Renal pelvis (tissue), 4 donors: ENCODE results near the gene IDUA. TPM values are rescaled to one million over a fixed set of nuclear protein-coding genes. Genes with fewer than 3 reads are reported as not detected.

ENCODE experiments used
- DNase-seq: peaks from one replicate; pipeline ENCODE4 v3.0.0-alpha.2; 2013
- polyA plus RNA-seq, 3 donors: library from polyadenylated mRNA; unstranded; fragments of 120-200 nt; gene quantifications; one replicate each; pipeline ENCODE4 v1.2.1, GENCODE V29; 2013; ENCODE audit not compliant: insufficient read length in 3 of 3

Gene IDUA
- polyA plus RNA-seq, 3 donors = 17.2 to 19.8 (median 19.0) TPM

DNA sequence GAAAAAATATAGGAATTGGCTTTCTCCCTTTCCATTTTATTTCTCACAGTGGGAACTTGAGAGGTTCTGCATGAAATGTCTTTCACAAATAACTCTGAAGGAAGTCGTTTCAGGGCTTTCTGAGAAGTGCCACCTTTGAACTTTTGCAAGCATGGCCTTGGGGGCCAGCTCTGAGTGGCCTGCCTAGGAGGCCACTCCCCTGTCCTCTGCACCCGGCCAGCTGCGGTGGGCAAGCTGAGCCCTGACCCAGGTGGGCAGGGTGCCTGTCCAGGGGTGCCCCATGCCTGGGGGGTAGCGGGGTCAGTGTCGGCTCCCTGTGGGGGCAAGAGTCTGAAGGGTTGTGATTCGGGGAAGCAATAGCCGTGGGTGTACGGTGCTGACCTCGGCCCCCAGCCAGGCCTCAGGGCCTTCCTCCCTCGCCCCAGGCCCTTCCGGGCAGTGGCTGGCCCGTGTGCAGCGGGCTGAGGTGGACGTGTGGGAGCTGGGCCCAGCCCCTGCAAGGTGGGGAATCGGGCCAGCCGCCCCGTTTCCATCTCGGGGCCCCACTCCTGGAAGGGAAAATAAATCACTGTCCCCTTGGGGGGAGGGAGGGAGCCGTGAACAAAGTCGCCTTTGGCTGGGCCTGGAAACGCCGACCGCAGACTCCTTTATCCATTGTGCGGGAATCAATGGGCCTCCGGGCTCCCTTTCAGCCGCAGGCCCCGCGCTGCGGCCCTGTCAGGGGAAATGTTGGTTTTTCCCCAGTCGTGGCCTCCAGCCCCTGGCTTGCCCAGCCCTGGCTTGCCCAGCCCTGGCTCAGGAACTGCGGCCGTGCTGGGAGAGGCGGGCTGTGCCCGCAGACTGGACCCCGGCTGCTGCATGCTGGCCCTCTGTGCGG is 27.7 kb downstream of the IDUA start:
- DNase-seq = no peak

DNA sequence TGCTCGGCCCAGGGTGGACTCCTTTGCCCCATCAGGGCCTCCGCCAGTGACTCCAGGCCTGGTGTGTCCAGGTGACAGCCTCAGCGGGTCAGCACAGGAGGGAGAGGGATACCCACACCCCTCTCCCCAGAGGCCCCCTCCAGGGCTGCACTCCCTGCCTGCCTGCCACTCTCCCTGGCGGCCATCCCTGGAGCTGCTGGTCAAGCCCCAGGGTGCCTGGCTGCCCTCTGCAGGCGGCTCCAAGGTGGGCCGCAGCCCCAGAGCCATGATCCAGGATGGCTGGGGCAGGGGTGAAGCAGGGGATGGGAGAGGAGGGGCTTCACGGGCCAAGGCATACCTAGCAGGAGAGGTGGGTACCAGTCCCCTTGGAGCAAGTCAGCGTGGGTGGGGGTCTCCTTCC is 28.3 kb downstream of the IDUA start:
- no peak for DNase-seq

DNA sequence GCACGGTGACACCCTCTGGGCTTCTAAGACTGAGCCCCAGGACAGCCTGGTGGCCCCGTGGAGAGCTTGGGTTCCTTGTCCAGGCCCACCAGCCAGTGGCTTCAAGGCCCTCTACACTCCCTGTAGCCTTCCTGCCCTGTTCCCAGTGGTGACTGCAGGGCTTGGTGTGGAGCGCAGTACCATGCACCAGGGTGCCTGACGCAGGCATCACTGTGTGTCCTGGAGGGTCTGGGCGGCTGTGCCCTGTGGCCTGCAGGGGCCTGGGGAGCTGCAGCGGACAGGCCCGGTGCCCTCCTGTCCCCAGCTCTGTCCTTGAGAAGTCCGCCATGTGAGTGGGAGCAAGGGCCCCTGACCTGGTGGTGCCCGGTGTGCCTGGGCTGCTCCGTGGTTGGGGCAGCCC is 28.9 kb downstream of the IDUA start:
- no peak for DNase-seq

DNA sequence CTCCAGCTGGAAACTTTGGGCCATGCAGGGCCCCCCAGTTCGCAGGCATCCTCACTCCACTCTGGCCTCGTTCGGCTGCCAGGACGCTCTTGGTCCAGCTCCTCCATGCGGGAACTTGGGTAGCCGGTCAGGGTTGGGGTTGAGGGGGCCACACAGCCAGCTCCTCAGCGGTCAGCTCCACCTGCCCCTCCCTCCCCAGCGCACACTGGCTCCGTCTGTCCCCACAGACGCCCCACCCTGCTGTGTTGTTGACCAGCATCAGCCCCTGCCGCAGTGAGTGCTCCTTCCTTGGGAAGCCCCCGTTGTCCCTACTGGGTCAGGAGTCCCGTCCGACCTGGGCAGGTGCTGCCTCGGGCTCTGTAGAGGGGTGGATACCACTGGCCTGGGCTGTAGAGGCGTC is 30.4 kb downstream of the IDUA start:
- DNase-seq = no peak

DNA sequence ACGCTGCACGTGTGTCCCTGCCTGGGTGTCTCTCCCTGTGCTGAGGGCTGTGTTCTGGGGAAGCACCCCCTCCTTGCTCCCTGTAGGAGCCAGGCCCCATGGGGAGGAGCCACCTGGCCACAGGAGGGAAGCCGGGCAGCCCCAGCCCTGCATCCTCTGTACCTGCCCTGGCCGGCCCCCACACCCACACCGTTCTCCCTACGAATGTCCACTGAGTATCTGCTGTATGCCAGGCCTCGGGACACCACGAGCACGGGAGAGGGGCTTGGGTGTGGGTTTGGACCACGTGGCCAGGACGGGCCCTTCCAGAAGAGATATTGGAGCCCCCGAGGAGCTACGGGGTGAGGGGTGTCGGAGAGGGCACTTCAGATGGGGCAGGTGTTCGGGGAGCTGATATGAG is 30.9 kb downstream of the IDUA start:
- DNase-seq = no peak

DNA sequence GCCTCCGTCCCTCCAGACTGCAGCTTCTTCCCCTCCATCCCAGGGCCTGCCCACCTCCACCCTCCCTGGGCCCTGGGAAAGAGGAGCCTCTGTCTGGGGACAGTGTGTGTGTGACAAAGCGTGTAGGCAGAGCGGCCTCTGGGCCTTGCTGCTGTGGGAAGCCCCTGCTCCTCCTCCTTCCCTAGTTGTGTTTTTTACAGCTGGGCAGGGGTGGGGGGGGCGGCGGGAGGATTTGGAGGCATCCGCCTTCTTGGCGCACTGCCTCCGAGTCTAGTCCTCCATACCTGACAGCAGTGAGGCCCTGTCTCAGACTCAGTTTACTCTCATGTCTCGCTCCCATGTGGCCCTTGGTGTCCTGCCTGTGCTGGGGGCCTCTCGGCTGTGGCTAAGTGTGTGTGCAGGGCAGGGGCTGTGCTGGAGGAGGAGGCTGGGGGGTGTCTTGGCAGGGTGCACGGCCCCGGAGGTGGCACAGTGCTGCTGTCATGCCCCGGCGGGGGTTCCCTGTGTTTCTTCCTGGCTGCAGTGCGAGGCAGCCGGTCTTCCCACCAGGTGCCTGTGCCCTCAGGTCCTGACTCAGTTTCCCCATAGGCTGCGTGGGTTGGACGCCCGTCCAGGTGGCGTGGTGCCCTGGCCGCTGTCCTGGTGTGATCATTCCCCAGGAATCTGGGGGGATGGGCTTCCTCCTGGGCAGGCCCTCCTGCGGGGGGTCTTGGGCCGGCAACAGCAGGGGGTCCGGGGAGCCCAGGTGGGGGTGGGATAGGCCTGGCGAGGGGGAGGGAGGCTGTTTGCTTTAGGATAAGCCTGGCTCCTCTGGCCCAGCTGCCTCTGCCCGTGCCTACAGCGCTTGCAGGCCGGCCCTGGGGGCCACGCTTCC is 31.5 kb downstream of the IDUA start:
- DNase-seq = no peak

DNA sequence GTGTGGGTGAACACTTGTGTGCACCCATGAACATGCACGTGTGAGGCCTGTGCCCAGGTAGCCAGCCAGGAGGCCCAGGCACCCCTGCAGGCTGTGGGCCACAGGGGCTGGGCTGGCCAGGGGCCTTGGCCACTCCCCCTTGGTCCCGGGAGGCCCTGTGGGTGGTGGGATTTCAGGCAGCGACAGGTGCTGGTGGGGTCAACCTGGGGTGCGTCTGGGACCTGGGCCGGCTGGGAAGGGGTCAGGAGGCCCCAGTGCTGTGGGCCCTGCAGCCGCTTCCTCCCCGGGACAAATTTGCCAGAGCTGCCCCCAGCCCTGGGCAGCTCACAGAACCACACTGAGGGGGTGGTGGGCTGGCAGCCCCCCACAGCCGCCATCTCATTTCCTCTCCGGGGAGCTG is 32.5 kb downstream of the IDUA start:
- no peak for DNase-seq

DNA sequence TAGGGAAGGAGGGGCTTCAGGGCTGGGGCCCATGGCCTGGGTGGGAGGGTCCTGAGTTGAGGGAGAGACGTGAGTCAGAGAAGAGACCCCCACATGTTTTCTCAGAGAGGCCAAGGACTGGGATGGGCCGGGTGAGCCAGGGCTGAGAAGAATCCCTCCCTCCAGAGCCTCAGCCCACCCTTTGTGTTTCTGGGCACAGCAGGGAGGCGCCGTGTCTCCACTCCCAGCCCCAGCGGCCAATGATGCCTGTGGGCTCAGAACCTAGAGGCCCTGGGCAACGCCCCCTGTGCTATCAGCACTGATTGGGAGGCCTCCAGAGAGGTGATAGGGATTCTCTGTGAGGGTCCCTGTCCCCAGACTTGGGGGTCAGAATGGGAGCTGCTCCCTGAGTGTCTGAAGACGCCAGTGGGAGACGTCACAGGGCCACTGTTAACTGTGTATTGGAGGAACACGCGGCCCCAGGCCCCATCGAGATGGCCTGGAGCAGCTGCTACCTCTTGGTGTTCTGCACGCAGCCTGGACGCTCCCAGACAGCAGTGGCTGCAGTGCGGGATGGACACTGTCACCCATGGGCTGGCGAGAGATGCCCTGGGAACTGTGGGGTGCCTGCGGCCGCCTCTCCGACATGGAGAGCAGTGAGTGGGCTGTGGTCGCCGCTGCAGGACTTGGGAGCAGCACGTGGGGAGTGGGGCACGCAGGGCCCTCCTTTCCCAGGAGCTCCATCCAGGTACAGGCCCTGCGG is 33.1 kb downstream of the IDUA start:
- DNase-seq = no peak

DNA sequence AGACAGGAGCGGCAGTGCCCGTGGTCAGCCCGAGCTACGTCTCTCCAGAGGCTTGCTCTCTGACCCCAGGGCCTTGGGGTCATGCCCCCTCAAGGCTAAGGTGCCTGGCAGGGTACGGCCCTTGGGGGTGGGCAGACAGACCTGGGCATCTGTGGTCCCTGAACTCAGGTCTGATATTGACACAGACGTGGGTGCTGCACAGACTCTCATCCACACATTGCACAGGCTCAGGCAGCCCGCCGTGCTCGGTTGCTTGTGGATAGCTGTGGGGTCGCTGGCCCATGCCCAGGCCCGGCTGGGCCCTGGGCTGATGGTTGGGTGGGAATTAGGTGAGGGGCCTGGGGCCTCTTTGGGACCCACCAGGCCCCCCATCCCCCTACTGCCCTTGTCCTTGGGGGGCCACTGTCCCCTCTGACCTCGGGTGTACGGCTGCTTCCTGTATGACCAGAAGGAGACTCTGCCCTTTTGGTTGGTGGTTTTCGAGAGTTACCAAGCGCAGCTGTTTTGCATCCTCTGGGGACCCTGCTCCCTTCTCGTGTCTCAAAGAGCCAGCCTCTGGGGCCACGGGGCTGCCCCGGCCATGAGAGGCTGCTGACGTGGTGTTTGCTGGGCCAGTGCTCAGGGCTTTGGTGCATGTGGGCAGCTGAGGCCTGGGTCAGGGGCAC is 34.7 kb downstream of the IDUA start:
- no peak for DNase-seq

DNA sequence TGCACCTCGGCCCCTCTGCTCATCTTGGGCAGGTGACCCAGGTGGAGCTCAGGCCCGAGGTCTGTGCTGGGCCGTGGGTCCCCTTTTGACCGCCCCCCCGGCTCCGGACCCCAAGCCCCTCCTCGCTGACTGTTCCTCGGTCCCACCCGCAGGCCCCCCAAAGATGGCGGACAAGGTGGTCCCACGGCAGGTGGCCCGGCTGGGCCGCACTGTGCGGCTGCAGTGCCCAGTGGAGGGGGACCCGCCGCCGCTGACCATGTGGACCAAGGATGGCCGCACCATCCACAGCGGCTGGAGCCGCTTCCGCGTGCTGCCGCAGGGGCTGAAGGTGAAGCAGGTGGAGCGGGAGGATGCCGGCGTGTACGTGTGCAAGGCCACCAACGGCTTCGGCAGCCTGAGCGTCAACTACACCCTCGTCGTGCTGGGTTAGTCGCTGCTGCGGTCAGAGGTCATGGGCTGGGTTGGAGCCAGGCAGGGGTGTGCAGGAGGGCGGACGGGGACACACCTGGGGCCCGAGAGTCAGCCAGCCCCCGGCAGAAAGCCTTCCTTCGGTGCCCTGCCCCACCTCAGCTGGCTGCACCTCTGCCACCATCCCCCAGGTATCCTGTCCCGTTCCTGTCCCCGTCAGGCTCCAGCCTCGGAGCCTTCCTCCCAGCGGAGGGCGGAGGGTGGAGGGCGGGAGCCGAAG is 35.4 kb downstream of the IDUA start:
- no peak for DNase-seq

DNA sequence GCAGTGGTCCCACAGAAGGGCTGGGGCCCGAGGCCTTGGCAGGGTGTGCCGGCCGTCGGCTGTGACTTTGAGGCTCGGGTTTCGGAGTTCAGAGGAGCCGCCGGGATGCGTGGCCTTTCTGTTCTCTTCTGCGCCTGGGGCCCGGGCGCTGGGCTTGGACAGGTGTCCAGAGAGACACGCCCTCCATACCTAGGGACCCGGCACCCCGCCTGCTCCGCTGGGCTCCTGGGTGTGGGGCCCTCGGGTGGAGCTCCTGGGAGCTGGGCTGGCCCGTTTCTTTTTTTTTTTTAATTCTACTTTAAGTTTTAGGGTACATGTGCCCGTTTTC is 35.9 kb downstream of the IDUA start:
- no peak for DNase-seq

DNA sequence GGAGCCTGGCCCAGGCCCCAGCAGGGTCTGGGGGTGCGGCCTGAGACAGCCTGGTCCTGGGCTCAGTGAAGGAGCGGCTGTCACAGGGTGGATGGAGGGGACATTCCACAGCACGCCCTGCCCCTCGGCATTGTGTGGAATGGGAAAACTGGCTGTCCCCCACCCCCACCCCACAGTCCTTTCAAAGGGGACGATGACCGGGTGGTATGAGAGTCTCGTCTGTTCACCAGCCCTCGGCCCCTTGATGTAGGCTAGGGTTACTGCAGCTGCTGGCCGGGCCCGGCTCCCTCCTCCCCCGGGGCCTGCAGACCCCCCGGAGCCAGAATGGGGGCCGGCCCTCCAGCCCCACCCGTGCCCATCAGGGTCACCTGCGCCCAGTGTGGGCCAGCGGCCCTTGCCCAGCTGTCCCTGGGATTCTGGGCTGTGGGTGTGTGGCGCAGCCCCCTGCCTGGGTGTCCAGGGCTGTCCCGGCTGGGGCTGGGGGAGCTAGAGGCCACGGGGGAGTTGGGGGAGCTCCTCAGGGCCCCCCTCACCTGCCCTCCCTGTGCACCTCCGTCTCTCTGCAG is 36.3 kb downstream of the IDUA start:
- no peak for DNase-seq

DNA sequence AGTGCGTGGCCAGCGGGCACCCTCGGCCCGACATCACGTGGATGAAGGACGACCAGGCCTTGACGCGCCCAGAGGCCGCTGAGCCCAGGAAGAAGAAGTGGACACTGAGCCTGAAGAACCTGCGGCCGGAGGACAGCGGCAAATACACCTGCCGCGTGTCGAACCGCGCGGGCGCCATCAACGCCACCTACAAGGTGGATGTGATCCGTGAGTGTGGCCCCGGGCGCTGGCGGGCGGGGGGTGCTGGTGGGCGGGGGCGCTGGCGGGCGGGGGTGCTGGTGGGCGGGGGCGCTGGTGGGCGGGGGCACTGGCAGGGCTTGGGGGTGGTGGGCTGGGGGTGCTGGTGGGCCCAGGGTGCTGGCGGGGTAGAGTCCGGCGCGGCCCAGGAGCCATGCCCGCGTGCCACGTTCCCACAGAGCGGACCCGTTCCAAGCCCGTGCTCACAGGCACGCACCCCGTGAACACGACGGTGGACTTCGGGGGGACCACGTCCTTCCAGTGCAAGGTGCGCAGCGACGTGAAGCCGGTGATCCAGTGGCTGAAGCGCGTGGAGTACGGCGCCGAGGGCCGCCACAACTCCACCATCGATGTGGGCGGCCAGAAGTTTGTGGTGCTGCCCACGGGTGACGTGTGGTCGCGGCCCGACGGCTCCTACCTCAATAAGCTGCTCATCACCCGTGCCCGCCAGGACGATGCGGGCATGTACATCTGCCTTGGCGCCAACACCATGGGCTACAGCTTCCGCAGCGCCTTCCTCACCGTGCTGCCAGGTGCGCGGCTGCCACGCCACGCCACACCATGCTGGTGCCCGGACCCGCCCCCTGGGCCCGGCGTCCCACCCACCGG is 37.3 kb downstream of the IDUA start:
- DNase-seq = no peak

DNA sequence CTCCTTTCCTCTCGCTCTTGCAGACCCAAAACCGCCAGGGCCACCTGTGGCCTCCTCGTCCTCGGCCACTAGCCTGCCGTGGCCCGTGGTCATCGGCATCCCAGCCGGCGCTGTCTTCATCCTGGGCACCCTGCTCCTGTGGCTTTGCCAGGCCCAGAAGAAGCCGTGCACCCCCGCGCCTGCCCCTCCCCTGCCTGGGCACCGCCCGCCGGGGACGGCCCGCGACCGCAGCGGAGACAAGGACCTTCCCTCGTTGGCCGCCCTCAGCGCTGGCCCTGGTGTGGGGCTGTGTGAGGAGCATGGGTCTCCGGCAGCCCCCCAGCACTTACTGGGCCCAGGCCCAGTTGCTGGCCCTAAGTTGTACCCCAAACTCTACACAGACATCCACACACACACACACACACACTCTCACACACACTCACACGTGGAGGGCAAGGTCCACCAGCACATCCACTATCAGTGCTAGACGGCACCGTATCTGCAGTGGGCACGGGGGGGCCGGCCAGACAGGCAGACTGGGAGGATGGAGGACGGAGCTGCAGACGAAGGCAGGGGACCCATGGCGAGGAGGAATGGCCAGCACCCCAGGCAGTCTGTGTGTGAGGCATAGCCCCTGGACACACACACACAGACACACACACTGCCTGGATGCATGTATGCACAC is 38.2 kb downstream of the IDUA start:
- no peak for DNase-seq

DNA sequence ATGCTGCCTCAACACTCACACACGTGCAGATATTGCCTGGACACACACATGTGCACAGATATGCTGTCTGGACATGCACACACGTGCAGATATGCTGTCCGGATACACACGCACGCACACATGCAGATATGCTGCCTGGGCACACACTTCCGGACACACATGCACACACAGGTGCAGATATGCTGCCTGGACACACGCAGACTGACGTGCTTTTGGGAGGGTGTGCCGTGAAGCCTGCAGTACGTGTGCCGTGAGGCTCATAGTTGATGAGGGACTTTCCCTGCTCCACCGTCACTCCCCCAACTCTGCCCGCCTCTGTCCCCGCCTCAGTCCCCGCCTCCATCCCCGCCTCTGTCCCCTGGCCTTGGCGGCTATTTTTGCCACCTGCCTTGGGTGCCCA is 39.3 kb downstream of the IDUA start:
- no peak for DNase-seq

DNA sequence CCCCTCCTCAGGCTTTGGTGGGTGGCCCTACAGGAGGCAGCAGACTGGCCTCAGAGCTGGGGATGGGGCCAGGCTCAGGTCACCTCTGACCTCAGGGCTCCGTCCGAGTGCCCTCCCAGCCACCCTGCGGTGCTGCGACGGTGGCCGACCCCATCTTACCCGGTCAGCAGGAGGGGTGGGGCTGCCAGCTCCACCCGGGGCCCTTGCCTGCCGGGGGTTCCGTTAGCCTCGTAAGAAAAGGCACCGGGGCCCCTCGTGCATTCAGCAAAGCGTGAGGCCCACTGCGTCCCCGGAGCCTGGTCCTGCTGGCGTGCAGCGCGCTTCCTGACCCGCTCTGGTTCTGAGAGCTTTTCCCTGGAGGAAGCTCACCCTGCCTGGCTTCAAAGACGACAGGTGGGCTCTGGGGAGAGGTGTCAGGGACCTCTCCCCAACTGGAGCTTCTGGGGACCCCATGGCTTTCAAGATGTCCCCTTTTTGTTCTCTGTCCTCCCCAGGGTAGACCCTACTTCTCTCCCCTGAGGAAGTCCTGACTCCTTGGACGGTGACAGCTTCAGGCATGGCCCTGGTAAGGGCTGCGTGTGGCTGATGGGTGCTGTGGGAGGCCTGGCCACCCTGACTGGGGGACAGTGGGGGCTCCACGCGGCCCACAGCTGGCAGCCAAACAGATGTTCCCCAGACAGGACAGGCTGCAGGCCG is 40.5 kb downstream of the IDUA start:
- no peak for DNase-seq

DNA sequence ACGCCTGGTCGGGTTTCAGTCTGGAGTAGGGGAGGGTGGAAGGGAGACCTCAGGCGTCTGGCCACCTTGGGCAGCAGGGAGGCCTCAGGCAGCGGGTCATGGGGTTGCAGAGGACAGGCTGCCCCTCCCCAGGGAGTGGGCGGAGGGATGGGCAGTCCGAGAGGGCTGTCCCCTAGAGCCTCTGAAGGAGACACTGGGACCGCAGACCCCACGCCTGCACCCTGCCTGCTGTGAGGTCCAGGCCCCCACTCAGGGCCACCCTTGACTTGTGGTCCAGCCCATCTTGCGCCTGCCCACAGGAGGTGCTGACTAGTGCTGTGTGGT is 41.0 kb downstream of the IDUA start:
- no peak for DNase-seq

DNA sequence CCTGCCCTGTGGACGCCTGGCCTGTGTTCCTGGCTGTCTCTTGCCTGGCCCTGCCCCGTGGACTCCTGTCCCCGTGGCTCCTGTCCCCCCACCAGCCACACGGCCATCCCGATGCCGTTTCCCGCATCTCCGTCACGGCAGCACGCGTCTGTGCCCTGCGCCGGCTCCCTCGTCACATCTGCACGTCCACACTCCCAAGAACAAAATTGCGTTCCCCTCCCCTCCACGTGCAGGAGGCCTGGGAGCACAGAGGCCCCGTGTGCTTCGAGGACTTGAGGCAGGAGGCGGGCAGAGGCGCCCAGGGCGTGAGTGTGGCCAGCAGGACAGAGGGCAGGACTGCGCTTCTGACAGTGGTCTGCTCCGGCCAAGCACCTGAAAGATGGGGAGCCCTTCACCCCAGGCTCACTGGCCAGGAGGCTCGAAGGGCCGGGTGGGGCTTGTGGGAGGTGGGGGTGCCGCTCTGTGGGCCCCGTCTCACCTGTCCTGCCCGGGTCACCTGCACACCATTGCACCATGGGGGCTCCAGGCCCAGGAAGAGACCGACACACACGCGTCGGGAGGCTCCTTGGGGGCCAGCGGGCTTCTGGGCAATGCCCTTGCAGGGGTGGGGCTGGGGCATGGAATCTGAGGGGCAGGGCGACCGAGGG is 41.9 kb downstream of the IDUA start:
- DNase-seq = no peak

DNA sequence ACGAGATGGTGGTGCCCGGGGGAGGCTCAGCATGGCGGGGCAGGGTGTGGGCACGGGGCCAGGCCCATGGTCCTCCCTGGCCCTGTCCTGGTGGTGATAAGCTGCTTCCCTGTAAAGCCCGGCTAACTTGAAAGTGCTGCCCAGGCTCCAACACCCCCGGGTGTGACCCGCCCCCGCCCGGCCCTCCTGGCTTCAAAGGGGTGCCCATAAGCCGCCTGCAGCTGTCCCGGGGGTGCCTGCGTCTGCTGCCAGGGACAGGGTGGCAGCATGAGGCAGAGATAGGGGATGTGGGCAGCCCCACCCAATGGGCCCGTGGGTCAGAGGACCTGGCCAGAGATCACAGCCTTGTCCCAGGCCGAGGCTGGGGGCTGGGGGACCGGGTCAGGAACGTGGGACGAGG is 42.7 kb downstream of the IDUA start:
- DNase-seq = no peak
